ENCODE data around the gene MS4A13.

- no peak for TF ChIP-seq EZH2 (IDR thresholded peaks at IDR 0.05; ENCODE audit: borderline replicate concordance, low read length)
- no peak for TF ChIP-seq CTCF (IDR thresholded peaks at IDR 0.05; ENCODE audit: low read length)
These were observed 21.7 kb upstream of the MS4A13 start for GRCh38 chr11:60493454-60493853.
